ENCODE measurements around the gene HAGHL.

GRCh38 chr16:678858-679813 lies 47.8 kb upstream of the HAGHL start:
- TF ChIP-seq EZH2 (IDR thresholded peaks at IDR 0.05; ENCODE audit: borderline replicate concordance, low read depth, low read length, poor library complexity, severe bottlenecking), result no peak
- TF ChIP-seq, protein P1, sequence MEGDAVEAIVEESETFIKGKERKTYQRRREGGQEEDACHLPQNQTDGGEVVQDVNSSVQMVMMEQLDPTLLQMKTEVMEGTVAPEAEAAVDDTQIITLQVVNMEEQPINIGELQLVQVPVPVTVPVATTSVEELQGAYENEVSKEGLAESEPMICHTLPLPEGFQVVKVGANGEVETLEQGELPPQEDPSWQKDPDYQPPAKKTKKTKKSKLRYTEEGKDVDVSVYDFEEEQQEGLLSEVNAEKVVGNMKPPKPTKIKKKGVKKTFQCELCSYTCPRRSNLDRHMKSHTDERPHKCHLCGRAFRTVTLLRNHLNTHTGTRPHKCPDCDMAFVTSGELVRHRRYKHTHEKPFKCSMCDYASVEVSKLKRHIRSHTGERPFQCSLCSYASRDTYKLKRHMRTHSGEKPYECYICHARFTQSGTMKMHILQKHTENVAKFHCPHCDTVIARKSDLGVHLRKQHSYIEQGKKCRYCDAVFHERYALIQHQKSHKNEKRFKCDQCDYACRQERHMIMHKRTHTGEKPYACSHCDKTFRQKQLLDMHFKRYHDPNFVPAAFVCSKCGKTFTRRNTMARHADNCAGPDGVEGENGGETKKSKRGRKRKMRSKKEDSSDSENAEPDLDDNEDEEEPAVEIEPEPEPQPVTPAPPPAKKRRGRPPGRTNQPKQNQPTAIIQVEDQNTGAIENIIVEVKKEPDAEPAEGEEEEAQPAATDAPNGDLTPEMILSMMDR (conservative IDR thresholded peaks at IDR 0.05; ENCODE audit: low read depth, low read length), result no peak

All from A673 (cell line).